GM12801 (cell line): ENCODE measurements around the gene SLC18A2.

Source experiments
- TF ChIP-seq, protein P1 (sequence below): IDR thresholded peaks from one replicate; pipeline ENCODE4 v1.5.1; 2011; ENCODE audit warnings: control low read depth; ENCODE audit not compliant: insufficient read length; ENCODE audit errors: extremely low read depth

The SLC18A2 gene

DNA sequence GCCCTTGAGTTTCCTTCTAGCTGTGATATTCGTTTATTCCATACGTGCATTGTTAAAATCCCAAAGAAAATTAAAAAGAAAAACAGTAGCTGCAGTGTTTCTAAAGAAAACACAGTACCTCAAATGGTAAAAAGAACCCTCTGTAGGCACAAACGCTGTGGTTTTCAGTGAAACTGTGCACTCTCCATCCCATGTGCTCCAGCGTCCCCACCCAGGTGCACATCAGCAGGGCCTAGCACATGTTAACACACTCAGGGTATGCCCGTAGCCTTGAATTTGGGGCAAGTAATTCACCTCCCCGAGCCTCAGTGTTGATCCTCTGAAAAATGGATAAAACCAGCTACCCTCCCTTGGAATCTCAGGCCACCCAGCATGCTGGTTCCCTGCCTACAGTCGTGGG is 9.5 kb downstream of the SLC18A2 start:
- TF ChIP-seq, protein P1, sequence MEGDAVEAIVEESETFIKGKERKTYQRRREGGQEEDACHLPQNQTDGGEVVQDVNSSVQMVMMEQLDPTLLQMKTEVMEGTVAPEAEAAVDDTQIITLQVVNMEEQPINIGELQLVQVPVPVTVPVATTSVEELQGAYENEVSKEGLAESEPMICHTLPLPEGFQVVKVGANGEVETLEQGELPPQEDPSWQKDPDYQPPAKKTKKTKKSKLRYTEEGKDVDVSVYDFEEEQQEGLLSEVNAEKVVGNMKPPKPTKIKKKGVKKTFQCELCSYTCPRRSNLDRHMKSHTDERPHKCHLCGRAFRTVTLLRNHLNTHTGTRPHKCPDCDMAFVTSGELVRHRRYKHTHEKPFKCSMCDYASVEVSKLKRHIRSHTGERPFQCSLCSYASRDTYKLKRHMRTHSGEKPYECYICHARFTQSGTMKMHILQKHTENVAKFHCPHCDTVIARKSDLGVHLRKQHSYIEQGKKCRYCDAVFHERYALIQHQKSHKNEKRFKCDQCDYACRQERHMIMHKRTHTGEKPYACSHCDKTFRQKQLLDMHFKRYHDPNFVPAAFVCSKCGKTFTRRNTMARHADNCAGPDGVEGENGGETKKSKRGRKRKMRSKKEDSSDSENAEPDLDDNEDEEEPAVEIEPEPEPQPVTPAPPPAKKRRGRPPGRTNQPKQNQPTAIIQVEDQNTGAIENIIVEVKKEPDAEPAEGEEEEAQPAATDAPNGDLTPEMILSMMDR: no peak

DNA sequence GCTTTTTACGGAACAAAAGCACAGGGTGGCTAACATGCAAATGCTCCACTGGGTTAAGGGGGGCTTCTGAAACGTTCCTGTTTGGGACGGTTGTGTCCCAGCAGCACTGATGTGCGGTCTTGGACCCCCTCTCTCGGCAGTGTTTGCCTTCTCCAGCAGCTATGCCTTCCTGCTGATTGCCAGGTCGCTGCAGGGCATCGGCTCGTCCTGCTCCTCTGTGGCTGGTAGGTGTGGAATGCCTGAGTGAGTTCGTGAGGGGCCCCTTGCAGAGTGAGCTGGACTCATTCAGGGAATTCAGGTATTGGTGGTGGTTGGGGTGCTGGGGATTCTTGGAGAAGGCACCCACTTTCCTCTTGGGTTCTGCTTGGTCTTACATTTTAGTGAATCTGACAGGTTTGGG is 13.0 kb downstream of the SLC18A2 start:
- TF ChIP-seq, protein P1: no peak

DNA sequence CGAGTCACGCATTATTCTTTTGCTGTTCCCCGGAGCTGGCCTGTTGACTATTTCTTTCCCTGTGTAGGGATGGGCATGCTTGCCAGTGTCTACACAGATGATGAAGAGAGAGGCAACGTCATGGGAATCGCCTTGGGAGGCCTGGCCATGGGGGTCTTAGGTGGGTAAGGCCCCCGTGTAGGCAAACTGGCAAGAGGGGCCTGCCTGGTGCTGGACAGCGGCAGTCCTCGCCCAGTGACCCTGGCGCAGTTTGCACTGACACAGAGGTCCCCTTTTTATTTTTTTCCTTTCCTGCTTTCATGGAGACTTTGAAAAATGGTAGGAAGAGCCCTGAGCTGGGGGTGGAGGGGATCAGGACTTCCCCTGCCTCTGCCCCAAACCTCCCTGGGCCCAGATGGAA is 13.4 kb downstream of the SLC18A2 start:
- TF ChIP-seq, protein P1: no peak

DNA sequence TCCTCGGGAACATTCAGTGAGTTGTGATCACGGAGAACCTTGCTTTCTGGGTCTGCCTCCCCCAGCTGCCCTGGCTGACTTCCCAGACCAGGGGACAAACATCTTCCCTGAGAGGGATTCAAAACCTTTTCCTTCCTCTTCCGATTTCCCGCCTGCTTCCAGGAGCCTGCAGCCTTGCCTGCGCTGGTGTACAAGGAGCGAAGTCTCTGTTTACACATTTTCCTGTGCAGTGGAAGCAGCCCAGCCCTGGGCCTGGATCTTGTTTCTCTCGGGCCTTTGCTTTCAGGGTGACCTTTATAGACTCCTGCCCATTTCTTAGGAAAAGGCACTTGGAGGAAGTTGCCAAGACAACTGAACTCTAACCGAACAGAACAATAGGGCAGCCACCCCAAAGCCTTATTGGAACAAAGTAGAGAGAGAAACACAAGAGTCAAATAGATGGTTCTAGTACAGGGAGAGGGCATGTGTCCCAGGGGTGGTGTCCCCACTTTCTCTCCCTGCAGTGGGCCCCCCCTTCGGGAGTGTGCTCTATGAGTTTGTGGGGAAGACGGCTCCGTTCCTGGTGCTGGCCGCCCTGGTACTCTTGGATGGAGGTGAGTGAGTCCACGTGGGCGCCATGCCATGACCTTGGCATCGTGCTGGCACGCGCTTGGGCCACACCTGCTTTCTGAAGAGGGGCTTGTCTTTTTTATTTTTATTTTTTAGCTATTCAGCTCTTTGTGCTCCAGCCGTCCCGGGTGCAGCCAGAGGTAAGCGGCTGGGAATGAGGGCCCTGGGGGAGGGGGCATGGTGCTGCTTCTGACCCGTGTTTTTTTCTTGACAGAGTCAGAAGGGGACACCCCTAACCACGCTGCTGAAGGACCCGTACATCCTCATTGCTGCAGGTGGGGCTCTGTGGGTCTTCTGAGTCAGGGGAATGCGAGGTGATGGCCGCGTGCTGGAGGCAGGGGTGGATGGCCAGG is 14.1 kb downstream of the SLC18A2 start:
- TF ChIP-seq, protein P1: no peak

DNA sequence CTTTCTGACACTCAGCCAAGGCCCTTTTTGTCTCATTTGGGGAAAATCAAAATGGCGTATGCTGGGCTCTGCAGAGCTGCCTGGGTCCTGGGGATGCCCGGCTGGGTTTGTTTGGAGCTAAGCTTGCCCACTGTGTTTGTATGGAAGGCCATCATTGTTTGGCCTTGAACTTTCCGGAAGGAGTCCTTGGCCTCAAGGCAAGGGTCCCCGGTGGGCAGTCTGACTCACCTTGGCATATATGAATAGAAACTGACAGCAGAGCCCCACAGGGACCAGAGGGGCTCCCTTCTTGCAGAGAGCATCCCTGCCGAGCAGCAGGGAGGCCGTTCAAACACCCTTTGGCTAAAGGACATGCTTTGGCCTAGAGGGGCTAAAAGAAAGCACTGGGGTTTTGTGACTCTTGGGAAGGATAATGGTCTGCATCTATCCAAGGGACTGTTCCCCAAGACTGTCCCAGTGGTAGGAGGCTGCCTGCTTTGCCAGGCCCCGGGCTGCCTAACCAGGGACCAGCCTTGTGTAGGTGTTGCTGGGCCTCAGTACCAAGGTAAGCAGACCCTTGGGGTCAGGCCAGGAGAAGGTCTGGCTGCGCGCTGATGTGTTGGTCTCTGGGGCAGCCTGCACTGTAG is 15.0 kb downstream of the SLC18A2 start:
- TF ChIP-seq, protein P1: no peak

DNA sequence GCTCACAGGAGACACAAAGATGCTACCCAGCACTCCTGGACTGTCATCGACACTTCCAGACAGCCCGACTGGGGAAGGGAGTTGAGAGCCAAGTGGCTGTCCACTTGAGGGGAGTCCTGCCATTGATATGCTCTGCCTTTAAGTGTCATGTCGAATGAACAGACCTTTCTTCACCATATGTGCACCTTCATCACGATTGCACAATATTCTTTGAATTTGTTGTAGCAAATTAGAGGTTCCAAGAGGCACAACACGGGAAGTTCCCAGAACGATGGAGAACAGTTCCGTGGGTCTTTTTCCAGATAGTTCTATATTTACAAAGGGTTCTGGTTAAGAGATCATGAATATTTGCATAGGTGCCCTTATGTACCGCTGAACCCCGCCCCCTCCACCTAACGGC is 16.0 kb downstream of the SLC18A2 start:
- TF ChIP-seq, protein P1: no peak

DNA sequence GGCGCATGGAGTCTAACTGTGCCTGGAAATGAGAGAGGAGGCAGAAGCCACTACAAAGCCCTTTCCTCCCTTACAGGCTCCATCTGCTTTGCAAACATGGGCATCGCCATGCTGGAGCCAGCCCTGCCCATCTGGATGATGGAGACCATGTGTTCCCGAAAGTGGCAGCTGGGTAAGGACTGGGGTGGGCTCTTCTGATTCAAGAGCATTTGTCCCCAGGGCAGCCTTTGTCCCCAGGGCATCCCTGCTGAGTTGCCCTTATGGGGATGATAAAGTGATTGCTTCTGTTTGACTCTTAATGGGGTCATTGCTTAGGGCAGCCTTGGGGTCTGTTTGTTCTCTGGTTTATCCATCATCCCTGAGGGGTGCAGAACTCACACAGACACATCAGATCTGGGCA is 16.8 kb downstream of the SLC18A2 start:
- TF ChIP-seq, protein P1: no peak
